Neural cell (in vitro differentiated cells): Measurements from ENCODE around the gene LPXN. TPM values are rescaled to one million over a fixed set of nuclear protein-coding genes. Genes with fewer than 3 reads are reported as not detected.

Source experiments
- H2AFZ ChIP-seq: fragments of 200-600, 300-800 bp; sonication (generic), shearing (Covaris generic); 2 replicates; pipeline ENCODE4 v1.6.0; 2014; ENCODE audit warnings: low read depth, mild to moderate bottlenecking, antibody characterized with exemption, low read length, moderate library complexity
- H3F3A ChIP-seq: fragments of 200-600 bp; shearing (Covaris generic); 2 replicates; pipeline ENCODE4 v1.6.1; 2016; ENCODE audit warnings: mild to moderate bottlenecking, moderate library complexity, mixed read lengths, antibody characterized with exemption, low read length; ENCODE audit not compliant: insufficient read depth, poor library complexity, severe bottlenecking
- H3K27ac ChIP-seq: fragments of 200-600, 300-800 bp; sonication (generic), shearing (Covaris generic); 2 replicates; pipeline ENCODE4 v1.5.1; 2014; ENCODE audit warnings: mild to moderate bottlenecking, low read length, moderate library complexity
- H3K27me3 ChIP-seq: fragments of 300-800, 200-600 bp; sonication (generic), shearing (Covaris generic); 2 replicates; pipeline ENCODE4 v1.6.0; 2014; ENCODE audit warnings: mild to moderate bottlenecking, low read depth, low read length, moderate library complexity; ENCODE audit not compliant: insufficient read depth
- H3K36me3 ChIP-seq: fragments of 300-800, 200-600 bp; sonication (generic), shearing (Covaris generic); 2 replicates; pipeline ENCODE4 v1.5.1; 2014; ENCODE audit warnings: mild to moderate bottlenecking, antibody characterized with exemption, low read length, moderate library complexity; ENCODE audit not compliant: insufficient read depth
- H3K4me2 ChIP-seq: fragments of 300-800, 200-600 bp; sonication (generic), shearing (Covaris generic); 2 replicates; pipeline ENCODE4 v1.6.0; 2014; ENCODE audit warnings: mild to moderate bottlenecking, low read length
- H3K4me3 ChIP-seq: fragments of 300-800, 200-600 bp; sonication (generic), shearing (Covaris generic); 2 replicates; pipeline ENCODE4 v1.5.1; 2014; ENCODE audit warnings: mild to moderate bottlenecking, low read length, moderate library complexity
- H3K79me2 ChIP-seq: fragments of 200-600 bp; shearing (Covaris generic); replicated peaks from 2 replicates; pipeline ENCODE4 v1.6.0; 2014; ENCODE audit warnings: mild to moderate bottlenecking, low read length, moderate library complexity; ENCODE audit not compliant: insufficient read depth
- H3K9ac ChIP-seq: fragments of 300-800, 200-600 bp; sonication (generic), shearing (Covaris generic); 2 replicates; pipeline ENCODE4 v1.6.1; 2016; ENCODE audit warnings: mild to moderate bottlenecking, low read length, mixed read lengths
- H3K9me2 ChIP-seq: fragments of 200-600 bp; shearing (Covaris generic); 2 replicates; pipeline ENCODE4 v1.6.1; 2016; ENCODE audit warnings: mild to moderate bottlenecking, low read length, mixed read lengths; ENCODE audit not compliant: insufficient read depth
- H3K9me3 ChIP-seq: fragments of 200-600, 300-800 bp; sonication (generic), shearing (Covaris generic); 2 replicates; pipeline ENCODE4 v1.6.1; 2016; ENCODE audit warnings: mild to moderate bottlenecking, mixed run types, low read length, moderate library complexity, mixed read lengths
- H4K20me1 ChIP-seq: fragments of 200-600 bp; shearing (Covaris generic); 2 replicates; pipeline ENCODE4 v1.6.1; 2016; ENCODE audit warnings: mild to moderate bottlenecking, mixed run types; ENCODE audit not compliant: insufficient read depth
- EP300 ChIP-seq: fragments of 450-650 bp; conservative IDR thresholded peaks from 2 replicates; pipeline ENCODE4 v1.6.1; 2014; ENCODE audit warnings: antibody characterized with exemption, mild to moderate bottlenecking, moderate library complexity; ENCODE audit not compliant: poor library complexity, severe bottlenecking
- MXI1 ChIP-seq: fragments of 450-650 bp; conservative IDR thresholded peaks from 2 replicates; pipeline ENCODE4 v1.6.1; 2014; ENCODE audit warnings: antibody characterized with exemption, mild to moderate bottlenecking; ENCODE audit not compliant: poor library complexity, severe bottlenecking
- POLR2AphosphoS5 ChIP-seq: IDR thresholded peaks from 2 replicates; pipeline ENCODE4 v1.6.1; 2012
- RAD21 ChIP-seq: fragments of 450-650 bp; conservative IDR thresholded peaks from 2 replicates; pipeline ENCODE4 v1.6.1; 2014; ENCODE audit warnings: antibody characterized with exemption, mild to moderate bottlenecking, moderate library complexity
- SMC3 ChIP-seq: fragments of 450-650 bp; conservative IDR thresholded peaks from 2 replicates; pipeline ENCODE4 v1.6.1; 2014; ENCODE audit warnings: antibody characterized with exemption, mild to moderate bottlenecking, moderate library complexity; ENCODE audit not compliant: poor library complexity
- TAF1 ChIP-seq: IDR thresholded peaks from 2 replicates; pipeline ENCODE4 v1.6.1; 2012; ENCODE audit warnings: low read depth
- polyA plus RNA-seq: library from polyadenylated mRNA; depleted of rRNA; stranded (reverse); fragments of >200 nt; gene quantifications from 2 replicates; pipeline ENCODE4 v1.2.3, GENCODE V29; 2014
- TF ChIP-seq, protein P1 (sequence below): fragments of 450-650 bp; IDR thresholded peaks from 2 replicates; pipeline ENCODE4 v1.5.1; 2014; ENCODE audit warnings: antibody characterized with exemption, mild to moderate bottlenecking, moderate library complexity; ENCODE audit not compliant: poor library complexity, severe bottlenecking
- TF ChIP-seq, protein P2 (sequence below): IDR thresholded peaks from 2 replicates; pipeline ENCODE4 v1.6.1; 2012; ENCODE audit warnings: borderline replicate concordance

LPXN gene
- polyA plus RNA-seq, 1 donor from 2014 or later, result 4.1 TPM

- Histone ChIP-seq H3K9ac (no peak within 1 kb of the TSS), H3K9me2 (no peaks in the 10 kb centered on the region), H3K9me3 (no peaks in the 10 kb centered on the region), H3K79me2 (no peaks in the 10 kb centered on the region), H3K27ac (no peak within 1 kb of the TSS), H3K27me3 (no peaks in the 10 kb centered on the region), H4K20me1 (no peaks in the 10 kb centered on the region), H3K4me2 (no peak within 1 kb of the TSS), H3F3A (no peaks in the 10 kb centered on the region), H3K36me3 (peaks cover 5% of the 10 kb centered on the region), H3K4me3 (no peak within 1 kb of the TSS), H2AFZ (no peak within 1 kb of the TSS)
- TF ChIP-seq, protein P1, sequence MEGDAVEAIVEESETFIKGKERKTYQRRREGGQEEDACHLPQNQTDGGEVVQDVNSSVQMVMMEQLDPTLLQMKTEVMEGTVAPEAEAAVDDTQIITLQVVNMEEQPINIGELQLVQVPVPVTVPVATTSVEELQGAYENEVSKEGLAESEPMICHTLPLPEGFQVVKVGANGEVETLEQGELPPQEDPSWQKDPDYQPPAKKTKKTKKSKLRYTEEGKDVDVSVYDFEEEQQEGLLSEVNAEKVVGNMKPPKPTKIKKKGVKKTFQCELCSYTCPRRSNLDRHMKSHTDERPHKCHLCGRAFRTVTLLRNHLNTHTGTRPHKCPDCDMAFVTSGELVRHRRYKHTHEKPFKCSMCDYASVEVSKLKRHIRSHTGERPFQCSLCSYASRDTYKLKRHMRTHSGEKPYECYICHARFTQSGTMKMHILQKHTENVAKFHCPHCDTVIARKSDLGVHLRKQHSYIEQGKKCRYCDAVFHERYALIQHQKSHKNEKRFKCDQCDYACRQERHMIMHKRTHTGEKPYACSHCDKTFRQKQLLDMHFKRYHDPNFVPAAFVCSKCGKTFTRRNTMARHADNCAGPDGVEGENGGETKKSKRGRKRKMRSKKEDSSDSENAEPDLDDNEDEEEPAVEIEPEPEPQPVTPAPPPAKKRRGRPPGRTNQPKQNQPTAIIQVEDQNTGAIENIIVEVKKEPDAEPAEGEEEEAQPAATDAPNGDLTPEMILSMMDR, result no peak
- no peak for TF ChIP-seq MXI1
- no peak for TF ChIP-seq POLR2AphosphoS5
- TF ChIP-seq TAF1, result no peak
- TF ChIP-seq, protein P2, sequence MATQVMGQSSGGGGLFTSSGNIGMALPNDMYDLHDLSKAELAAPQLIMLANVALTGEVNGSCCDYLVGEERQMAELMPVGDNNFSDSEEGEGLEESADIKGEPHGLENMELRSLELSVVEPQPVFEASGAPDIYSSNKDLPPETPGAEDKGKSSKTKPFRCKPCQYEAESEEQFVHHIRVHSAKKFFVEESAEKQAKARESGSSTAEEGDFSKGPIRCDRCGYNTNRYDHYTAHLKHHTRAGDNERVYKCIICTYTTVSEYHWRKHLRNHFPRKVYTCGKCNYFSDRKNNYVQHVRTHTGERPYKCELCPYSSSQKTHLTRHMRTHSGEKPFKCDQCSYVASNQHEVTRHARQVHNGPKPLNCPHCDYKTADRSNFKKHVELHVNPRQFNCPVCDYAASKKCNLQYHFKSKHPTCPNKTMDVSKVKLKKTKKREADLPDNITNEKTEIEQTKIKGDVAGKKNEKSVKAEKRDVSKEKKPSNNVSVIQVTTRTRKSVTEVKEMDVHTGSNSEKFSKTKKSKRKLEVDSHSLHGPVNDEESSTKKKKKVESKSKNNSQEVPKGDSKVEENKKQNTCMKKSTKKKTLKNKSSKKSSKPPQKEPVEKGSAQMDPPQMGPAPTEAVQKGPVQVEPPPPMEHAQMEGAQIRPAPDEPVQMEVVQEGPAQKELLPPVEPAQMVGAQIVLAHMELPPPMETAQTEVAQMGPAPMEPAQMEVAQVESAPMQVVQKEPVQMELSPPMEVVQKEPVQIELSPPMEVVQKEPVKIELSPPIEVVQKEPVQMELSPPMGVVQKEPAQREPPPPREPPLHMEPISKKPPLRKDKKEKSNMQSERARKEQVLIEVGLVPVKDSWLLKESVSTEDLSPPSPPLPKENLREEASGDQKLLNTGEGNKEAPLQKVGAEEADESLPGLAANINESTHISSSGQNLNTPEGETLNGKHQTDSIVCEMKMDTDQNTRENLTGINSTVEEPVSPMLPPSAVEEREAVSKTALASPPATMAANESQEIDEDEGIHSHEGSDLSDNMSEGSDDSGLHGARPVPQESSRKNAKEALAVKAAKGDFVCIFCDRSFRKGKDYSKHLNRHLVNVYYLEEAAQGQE, result no peak
- no peak for TF ChIP-seq EP300
- TF ChIP-seq RAD21, result no peak
- no peak for TF ChIP-seq SMC3
These were observed 46.7 kb upstream of the LPXN start, which contains the start of gene CNTF for GRCh38 chr11:58622344-58622743. CNTF (plus strand) TSS chr11:58622665; CDS start chr11:58622753, 88 bp downstream.

- Histone ChIP-seq H3K9ac (no peak overlapping the region), H3K9me2 (no peaks in the 10 kb centered on the region), H3K4me3 (no peak overlapping the region), H2AFZ (no peak overlapping the region), H3F3A (no peaks in the 10 kb centered on the region), H3K36me3 (peaks cover 5% of the 10 kb centered on the region), H3K27ac (no peak overlapping the region), H3K4me2 (no peak overlapping the region), H3K27me3 (no peaks in the 10 kb centered on the region), H3K9me3 (no peaks in the 10 kb centered on the region), H4K20me1 (no peaks in the 10 kb centered on the region), H3K79me2 (no peaks in the 10 kb centered on the region)
- no peak for TF ChIP-seq TAF1
These were observed 46.1 kb upstream of the LPXN start for GRCh38 chr11:58621586-58622262.

GRCh38 chr11:58617976-58618557, 42.4 kb upstream of the LPXN start:
- Histone ChIP-seq H3F3A (no peaks in the 10 kb centered on the region), H3K4me3 (no peak overlapping the region), H2AFZ (no peak overlapping the region), H3K36me3 (peaks cover 5% of the 10 kb centered on the region), H3K27me3 (no peaks in the 10 kb centered on the region), H3K79me2 (no peaks in the 10 kb centered on the region), H4K20me1 (no peaks in the 10 kb centered on the region), H3K9ac (no peak overlapping the region), H3K9me2 (no peaks in the 10 kb centered on the region), H3K9me3 (no peaks in the 10 kb centered on the region), H3K4me2 (no peak overlapping the region), H3K27ac (no peak overlapping the region)
- TF ChIP-seq EP300, result no peak
- TF ChIP-seq SMC3, result no peak
- no peak for TF ChIP-seq TAF1
- TF ChIP-seq, protein P2, result no peak
